Activated CD8-positive, alpha-beta memory T cell treated with anti-CD3 and anti-CD28 coated beads, Interleukin-2, amount 10 ng/mL, durations not matched to agents 7 days and 5 days (primary cell): ENCODE results near the gene AVPR2. TPM values are rescaled to one million over a fixed set of nuclear protein-coding genes. Genes with fewer than 3 reads are reported as not detected.

Experiments used
- ATAC-seq: fragments of 150-1000 bp; cut with Tn5 transposase; one replicate; pipeline ENCODE4 v1.10.0; 2021; ENCODE audit warnings: moderate library complexity
- CTCF ChIA-PET: fragments of 350-600 bp; sonication (Branson Sonifier 250); formaldehyde crosslinking; loops from one replicate; lab custom pipeline; 2021; ENCODE audit warnings: antibody characterized with exemption; lab: Charles Lee
- DNase-seq: peaks from one replicate; pipeline ENCODE4 v3.0.0-alpha.2; 2020
- H3K27ac Mint-ChIP-seq: one replicate; pipeline ENCODE4 v1.8.0; 2021; ENCODE audit warnings: mild to moderate bottlenecking, mixed read lengths
- H3K27me3 Mint-ChIP-seq: one replicate; pipeline ENCODE4 v1.8.0; 2021; ENCODE audit warnings: mixed read lengths
- H3K36me3 Mint-ChIP-seq: one replicate; pipeline ENCODE4 v1.8.0; 2021; ENCODE audit warnings: mild to moderate bottlenecking, mixed read lengths
- H3K4me1 Mint-ChIP-seq: one replicate; pipeline ENCODE4 v1.8.0; 2021; ENCODE audit warnings: mixed read lengths
- H3K4me3 Mint-ChIP-seq: one replicate; pipeline ENCODE4 v1.8.0; 2021; ENCODE audit warnings: mild to moderate bottlenecking, moderate library complexity, mixed read lengths
- H3K9me3 Mint-ChIP-seq: one replicate; pipeline ENCODE4 v1.8.0; 2022; ENCODE audit warnings: low read depth, mixed read lengths
- total RNA-seq, 2 experiments: library from RNA; stranded (reverse); gene quantifications; one replicate each; pipeline ENCODE4 v1.2.3, GENCODE V29; 2021

AVPR2 gene
- total RNA-seq: not detected

DNA sequence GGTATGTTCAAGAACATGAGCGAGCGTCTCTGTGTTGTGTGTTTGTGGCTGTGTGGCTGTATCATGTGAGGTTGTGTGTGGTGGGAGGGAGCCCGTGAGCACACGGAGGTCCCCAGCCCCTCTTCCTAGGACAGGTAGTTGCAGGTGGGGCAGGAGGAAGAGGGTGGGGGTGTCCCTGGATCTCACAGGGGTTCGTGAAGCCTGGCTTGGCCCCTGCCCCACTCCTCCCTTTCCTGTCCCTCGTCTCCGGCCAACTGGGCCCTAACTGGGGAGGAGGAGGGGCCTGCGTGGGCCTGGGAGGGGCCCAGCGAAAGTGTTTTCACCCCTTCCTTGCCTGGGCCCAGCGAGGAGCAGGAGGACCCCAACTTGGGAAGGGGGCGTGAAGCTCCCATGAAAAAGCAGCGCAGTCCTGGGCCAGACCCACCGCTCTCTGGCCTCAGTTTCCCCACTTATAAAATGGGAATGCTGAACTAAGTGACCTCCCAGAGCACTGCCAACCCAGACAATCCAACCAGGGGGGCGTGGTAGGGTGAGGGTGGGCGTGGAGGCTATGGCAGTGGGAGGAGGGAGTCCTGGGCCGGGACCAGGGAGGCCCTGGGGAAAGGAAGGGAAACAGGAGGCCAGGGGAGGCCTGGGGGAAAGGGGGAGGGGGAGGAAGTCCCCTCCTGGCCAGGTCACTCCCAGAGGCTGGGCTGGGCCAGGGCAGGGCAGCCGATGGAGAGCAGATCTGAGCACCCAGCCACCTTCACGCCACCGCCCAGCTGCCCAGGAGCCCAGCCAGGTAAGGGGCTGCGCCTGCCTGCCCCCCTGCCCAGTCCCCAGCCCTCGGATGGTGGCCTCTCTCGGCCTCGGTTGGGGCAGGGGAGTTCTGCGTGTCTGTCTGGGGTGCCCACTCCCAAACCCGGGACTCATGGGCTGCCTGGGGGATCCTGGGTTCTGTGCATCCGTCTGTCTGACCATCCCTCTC lies at the start of gene AVPR2:
AVPR2 (plus strand) TSS at position 683 of the 967 bp plus-strand sequence. CDS start 473 bp downstream, outside the sequence.
- Mint-ChIP-seq H3K27me3 (peaks cover 3% of the 10 kb centered on the region), H3K36me3 (no peaks in the 10 kb centered on the region), H3K9me3 (no peaks in the 10 kb centered on the region), H3K4me3 (no peak within 1 kb of the TSS), H3K27ac (peak within 1 kb of the TSS; percentile 46), H3K4me1 (peaks cover 43% of the 10 kb centered on the region)
- ATAC-seq (no peak), DNase-seq (no peak)
- CTCF ChIA-PET: no interaction called here

DNA sequence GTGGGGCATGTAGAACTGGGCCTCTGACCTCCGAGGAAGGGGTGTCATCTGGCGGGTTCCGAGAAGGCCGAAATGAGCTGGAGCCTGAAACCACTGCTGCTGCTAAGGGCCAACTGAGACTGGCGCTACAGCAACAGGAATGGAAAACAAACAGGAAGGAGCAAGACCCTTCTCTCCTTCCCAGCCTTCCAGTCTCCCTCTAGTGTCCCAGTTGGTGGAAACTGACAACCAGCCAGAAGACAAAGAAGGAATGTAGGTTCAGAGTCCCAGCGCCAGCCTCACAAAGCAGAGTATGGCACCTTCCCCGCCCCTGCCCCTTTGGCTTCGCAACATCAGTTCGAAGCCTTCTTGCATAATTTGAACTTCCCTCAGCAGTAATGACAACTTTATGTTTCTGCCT lies 49.8 kb upstream of the AVPR2 start:
- H3K9me3 Mint-ChIP-seq: no peaks in the 10 kb centered on the region
- DNase-seq (no peak), ATAC-seq (no peak)
- no peak overlapping the region for H3K4me3 Mint-ChIP-seq
- CTCF ChIA-PET: no interaction called here
- H3K4me1 Mint-ChIP-seq: peaks cover 8% of the 10 kb centered on the region
- H3K27ac Mint-ChIP-seq: no peak overlapping the region
- H3K36me3 Mint-ChIP-seq: no peaks in the 10 kb centered on the region
- peaks cover 14% of the 10 kb centered on the region for H3K27me3 Mint-ChIP-seq

GRCh38 chrX:153857348-153857903 lies 47.0 kb upstream of the AVPR2 start:
- Mint-ChIP-seq H3K36me3 (no peaks in the 10 kb centered on the region), H3K27me3 (peaks cover 8% of the 10 kb centered on the region), H3K4me1 (peaks cover 8% of the 10 kb centered on the region), H3K27ac (no peak overlapping the region), H3K9me3 (no peaks in the 10 kb centered on the region), H3K4me3 (no peak overlapping the region)
- CTCF ChIA-PET: no interaction called here
- ATAC-seq (no peak), DNase-seq (no peak)

GRCh38 chrX:153861151-153861550 lies 43.3 kb upstream of the AVPR2 start:
- ATAC-seq: no peak
- no peak for DNase-seq
- Mint-ChIP-seq H3K4me3 (no peak overlapping the region), H3K4me1 (peaks cover 8% of the 10 kb centered on the region), H3K27me3 (peaks cover 3% of the 10 kb centered on the region), H3K27ac (no peak overlapping the region), H3K36me3 (no peaks in the 10 kb centered on the region), H3K9me3 (no peaks in the 10 kb centered on the region)
- CTCF ChIA-PET: no interaction called here

- Mint-ChIP-seq H3K4me1 (peaks cover 8% of the 10 kb centered on the region), H3K27ac (no peak overlapping the region), H3K4me3 (no peak overlapping the region), H3K9me3 (no peaks in the 10 kb centered on the region), H3K36me3 (no peaks in the 10 kb centered on the region), H3K27me3 (peaks cover 3% of the 10 kb centered on the region)
- DNase-seq (no peak), ATAC-seq (no peak)
- CTCF ChIA-PET: no interaction called here
These were observed 42.7 kb upstream of the AVPR2 start for GRCh38 chrX:153861733-153862310.

GRCh38 chrX:153862369-153863250 lies 41.9 kb upstream of the AVPR2 start:
- Mint-ChIP-seq H3K27me3 (no peaks in the 10 kb centered on the region), H3K36me3 (no peaks in the 10 kb centered on the region), H3K4me3 (no peak overlapping the region), H3K27ac (no peak overlapping the region), H3K9me3 (no peaks in the 10 kb centered on the region), H3K4me1 (peaks cover 2% of the 10 kb centered on the region)
- DNase-seq (no peak), ATAC-seq (no peak)
- CTCF ChIA-PET: no interaction called here

- CTCF ChIA-PET: no interaction called here
These were observed 41.1 kb upstream of the AVPR2 start for GRCh38 chrX:153863251-153863991.

GRCh38 chrX:153864101-153864500 lies 40.4 kb upstream of the AVPR2 start:
- CTCF ChIA-PET: no interaction called here
- H3K4me1 Mint-ChIP-seq: no peaks in the 10 kb centered on the region
- DNase-seq: no peak
- ATAC-seq: no peak
- no peaks in the 10 kb centered on the region for H3K9me3 Mint-ChIP-seq
- H3K4me3 Mint-ChIP-seq: no peak overlapping the region
- no peaks in the 10 kb centered on the region for H3K36me3 Mint-ChIP-seq
- no peak overlapping the region for H3K27ac Mint-ChIP-seq
- no peaks in the 10 kb centered on the region for H3K27me3 Mint-ChIP-seq

More at GRCh38 chrX:153863251-153863991, 41.1 kb upstream of the AVPR2 start:
- DNase-seq: no peak
- Mint-ChIP-seq H3K4me3 (no peak overlapping the region), H3K36me3 (no peaks in the 10 kb centered on the region), H3K4me1 (no peaks in the 10 kb centered on the region), H3K9me3 (no peaks in the 10 kb centered on the region), H3K27me3 (no peaks in the 10 kb centered on the region), H3K27ac (no peak overlapping the region)
- ATAC-seq: no peak

DNA sequence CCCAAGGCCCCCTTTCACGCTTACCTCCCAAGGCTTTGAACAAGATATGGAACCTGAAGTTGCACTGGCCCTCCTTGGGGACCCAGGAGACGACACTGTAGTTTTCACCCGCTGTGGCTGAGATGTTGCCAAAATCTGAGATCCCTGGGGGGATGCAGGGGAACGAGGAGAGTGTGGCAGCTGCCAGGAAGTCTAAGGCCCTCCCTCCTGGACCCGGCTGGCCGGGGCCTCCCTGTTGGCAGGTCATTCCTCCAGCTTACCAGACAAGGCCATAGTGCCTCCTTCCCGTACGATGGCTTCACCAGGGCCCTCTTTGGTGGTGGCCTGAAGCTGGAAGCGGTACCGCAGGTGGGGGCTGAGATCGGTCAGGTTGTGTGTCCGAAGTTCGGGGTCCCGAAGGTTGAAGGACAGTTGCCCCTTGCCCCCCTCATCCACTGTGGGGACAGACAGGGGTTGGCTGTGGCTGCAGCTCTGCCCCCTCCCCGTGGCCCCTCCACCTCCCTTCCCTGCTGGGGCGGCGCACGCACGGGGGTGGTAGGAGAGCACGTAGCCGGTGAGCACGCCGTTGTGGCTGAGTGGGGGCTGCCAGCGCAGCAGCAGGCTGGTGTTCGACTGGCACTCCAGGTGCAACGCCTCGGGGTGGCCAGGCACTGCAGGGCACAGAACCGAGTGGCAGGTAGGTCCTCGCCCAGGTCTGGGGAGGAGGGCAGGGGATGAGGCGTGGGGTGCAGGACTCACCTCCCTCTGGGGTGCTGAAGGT lies 39.7 kb upstream of the AVPR2 start:
- Mint-ChIP-seq H3K4me3 (no peak overlapping the region), H3K27ac (no peak overlapping the region), H3K27me3 (no peaks in the 10 kb centered on the region), H3K9me3 (no peaks in the 10 kb centered on the region), H3K4me1 (no peaks in the 10 kb centered on the region), H3K36me3 (no peaks in the 10 kb centered on the region)
- DNase-seq (no peak), ATAC-seq (no peak)
- CTCF ChIA-PET: no interaction called here

GRCh38 chrX:153865321-153865580 lies 39.2 kb upstream of the AVPR2 start:
- CTCF ChIA-PET: no interaction called here
- H3K27ac Mint-ChIP-seq: no peak overlapping the region
- ATAC-seq (no peak), DNase-seq (no peak)
- H3K9me3 Mint-ChIP-seq: no peaks in the 10 kb centered on the region
- H3K4me3 Mint-ChIP-seq: no peak overlapping the region
- no peaks in the 10 kb centered on the region for H3K27me3 Mint-ChIP-seq
- no peaks in the 10 kb centered on the region for H3K4me1 Mint-ChIP-seq
- no peaks in the 10 kb centered on the region for H3K36me3 Mint-ChIP-seq

DNA sequence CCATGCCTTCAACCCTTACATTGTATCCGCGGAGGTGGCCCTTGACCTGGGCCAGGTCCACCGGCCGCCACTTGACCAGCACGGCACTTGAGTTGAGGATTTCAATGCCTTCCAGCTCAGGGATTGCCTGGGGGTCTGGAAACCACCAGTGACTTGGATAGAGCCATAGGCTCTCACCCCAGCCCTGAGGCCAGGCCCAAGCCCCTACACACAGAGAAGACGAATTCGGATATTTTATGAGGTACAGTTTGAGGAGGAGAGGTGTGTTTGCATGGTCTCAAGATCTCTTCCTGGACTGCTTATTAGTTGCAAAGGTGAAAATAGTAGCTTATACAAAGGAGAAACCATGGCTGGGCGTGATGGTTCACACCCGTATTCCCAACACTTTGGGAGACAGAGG lies 38.8 kb upstream of the AVPR2 start:
- Mint-ChIP-seq H3K27me3 (no peaks in the 10 kb centered on the region), H3K9me3 (no peaks in the 10 kb centered on the region), H3K4me3 (no peak overlapping the region), H3K36me3 (no peaks in the 10 kb centered on the region), H3K27ac (no peak overlapping the region), H3K4me1 (no peaks in the 10 kb centered on the region)
- ATAC-seq (no peak), DNase-seq (no peak)
- CTCF ChIA-PET: no interaction called here

- H3K27ac Mint-ChIP-seq: no peak overlapping the region
- DNase-seq: no peak
- CTCF ChIA-PET: no interaction called here
These were observed 38.0 kb upstream of the AVPR2 start for GRCh38 chrX:153866302-153867019.

More at GRCh38 chrX:153866302-153867019, 38.0 kb upstream of the AVPR2 start:
- H3K27me3 Mint-ChIP-seq: no peaks in the 10 kb centered on the region
- no peak overlapping the region for H3K4me3 Mint-ChIP-seq
- no peak for ATAC-seq
- no peaks in the 10 kb centered on the region for H3K36me3 Mint-ChIP-seq
- H3K4me1 Mint-ChIP-seq: no peaks in the 10 kb centered on the region
- no peaks in the 10 kb centered on the region for H3K9me3 Mint-ChIP-seq
